Fibroblast of the conjunctiva (primary cell): ENCODE measurements around the gene RIC8B.
A peak's percentile ranks its signal among the peaks of the same experiment; 100 is the strongest.

Experiments used
- DNase-seq: peaks from one replicate; pipeline ENCODE4 v3.0.0-alpha.2; 2010; ENCODE audit warnings: low read depth

The RIC8B gene

DNA sequence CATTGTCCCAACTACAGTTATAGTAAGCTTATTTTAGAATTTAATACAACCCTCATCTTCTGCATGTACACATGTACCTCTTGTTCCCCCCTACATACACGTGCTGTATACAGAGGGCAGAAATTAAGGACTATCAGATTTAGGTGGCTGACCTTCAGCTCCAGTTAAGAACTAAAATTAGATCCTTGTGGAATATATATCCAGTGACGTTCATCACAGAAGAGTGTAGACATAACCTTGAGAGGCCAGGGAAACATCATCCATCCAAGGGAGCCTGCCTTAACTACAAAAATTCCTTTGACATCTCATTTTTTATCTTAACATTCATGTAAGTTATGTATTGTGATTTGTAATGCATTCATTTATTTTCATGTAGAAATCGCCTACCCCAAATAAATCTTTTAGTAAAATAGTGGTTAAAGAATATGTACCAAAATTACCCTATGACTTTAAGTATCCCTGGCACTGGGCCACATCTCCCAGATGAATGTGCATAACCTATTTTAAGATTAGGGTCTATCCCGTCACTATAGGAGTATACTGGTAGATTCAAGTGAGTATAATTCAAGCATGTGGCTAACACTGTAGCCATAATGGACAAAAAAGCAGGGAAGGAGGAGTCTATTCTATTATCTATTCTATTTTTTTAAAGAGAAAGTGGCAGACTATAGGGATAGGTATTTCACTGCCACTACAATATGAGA, 27.5 kb downstream of the RIC8B start:
- DNase-seq, result no peak

DNA sequence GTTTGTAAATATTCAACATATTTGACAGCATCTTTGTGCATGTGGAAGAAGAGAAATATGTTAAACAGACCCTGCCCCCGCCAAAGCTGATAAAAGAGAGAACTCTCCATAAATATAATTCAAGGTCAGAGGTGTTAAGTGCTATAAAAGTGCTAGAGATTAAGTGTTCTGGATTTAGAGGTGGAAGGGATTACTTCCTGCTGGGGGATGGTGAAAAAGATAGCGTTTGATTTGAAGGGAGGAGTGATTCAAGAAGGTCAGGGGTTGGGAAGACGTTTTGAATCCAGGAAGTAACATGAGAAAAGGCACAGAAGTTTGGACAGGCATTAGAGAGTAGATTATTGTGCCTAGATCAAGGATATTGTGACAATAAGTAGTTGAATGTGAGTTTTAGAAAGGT, 30.2 kb downstream of the RIC8B start:
- DNase-seq, result no peak

GRCh38 chr12:106814714-106815113, 40.2 kb downstream of the RIC8B start:
- no peak for DNase-seq

GRCh38 chr12:106815741-106816140, 41.3 kb downstream of the RIC8B start:
- DNase-seq, result no peak

DNA sequence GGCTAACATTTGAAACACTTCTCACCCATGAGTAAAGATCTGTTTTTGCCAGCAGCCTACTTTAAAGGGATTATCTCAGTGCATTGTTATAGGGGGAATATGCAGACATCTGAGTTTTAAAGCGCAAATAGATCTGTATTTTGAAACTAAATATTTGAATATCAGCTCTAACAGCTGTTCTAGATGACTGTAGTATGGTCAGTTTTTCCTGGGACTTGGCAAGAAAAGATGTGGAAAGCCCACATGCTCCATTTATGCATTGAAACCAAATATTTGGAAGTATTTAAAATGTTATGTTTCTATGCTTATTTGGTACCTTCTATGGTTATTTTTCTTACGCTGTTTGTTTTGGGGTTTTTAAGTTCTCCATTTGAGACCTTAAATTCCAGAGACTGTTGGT, 41.7 kb downstream of the RIC8B start:
- DNase-seq, result no peak

DNA sequence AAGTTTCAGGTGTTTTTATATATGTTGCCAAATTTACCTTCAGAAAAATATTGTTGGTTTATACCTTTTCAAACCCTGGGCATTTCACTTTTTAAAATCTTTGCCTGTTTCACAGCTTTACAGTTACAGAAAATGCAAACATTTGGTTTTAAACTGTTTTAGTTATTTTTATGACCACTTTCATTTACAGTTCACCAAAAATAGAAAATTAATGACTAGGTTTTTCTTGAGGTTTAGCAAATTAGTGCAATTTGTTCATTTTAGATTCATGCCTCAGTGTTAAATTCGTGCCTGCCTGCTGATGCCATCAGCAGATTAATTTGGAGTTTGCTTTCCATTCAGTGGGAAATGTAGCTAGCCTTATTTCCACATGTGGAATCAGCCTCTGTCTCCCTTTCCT, 45.5 kb downstream of the RIC8B start:
- no peak for DNase-seq

DNA sequence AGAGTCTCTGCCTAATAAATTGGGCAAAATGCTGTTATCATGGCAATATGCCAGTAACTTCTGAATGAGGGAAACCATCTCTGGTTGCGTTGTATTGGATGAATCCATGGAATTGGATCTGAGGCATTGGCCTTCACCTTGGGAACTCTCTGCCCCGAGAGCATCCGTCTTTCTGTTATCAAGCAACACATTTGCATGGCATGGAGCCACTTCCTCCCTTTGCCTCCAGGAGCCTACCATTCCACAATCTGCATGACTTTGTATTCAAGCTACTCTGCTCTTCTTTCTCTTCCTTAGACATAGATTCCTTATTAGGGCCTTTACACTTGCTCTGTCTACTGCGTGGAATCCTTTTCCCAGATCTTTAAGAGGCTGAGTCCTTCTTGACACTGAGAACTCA, 57.2 kb downstream of the RIC8B start:
- no peak for DNase-seq

GRCh38 chr12:106837782-106838181, 63.3 kb downstream of the RIC8B start:
- DNase-seq, result no peak

GRCh38 chr12:106839333-106839732, 64.9 kb downstream of the RIC8B start:
- DNase-seq, result no peak

DNA sequence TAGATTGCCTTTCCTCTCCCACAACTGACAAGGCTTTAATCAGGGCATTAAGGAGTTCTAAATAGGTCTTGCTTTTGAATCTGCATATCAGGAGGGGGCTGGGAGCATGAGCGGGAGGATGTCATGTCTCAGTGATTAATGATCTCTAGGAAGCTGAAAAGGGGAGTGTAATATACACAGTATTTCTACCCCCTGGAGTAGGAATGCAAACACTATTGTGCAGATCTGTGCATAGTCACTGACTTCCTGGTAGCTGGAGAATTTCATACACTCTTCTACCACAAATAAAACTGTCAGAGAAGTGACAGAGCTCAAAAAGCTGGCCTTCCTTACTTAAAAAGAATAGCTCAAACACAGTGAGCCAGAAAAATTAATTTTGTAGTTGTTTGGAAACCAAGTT, 65.8 kb downstream of the RIC8B start:
- no peak for DNase-seq

- DNase-seq, result no peak
Measured at GRCh38 chr12:106841510-106842302, 67.2 kb downstream of the RIC8B start.

GRCh38 chr12:106845902-106846301, 71.4 kb downstream of the RIC8B start:
- no peak for DNase-seq

DNA sequence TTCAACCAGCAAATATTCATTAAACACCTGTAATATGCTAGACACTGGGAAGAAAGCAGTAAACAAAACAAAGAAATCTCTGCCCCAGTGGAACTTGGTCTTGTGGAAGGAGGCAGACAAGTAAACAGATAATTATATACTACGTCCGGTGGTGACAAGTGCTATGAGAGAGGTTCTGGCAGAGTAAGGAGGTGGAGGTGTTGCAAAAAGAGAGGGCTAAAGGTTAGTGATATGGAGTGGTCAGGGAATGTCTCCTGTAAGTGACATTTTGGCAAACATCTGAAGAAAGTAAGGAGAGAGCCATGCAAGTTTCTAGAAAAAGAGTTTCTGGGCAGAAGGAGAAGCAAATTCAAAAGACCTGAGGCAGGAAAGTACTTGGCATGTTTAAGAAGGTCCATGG, 73.4 kb downstream of the RIC8B start:
- DNase-seq, result no peak

DNA sequence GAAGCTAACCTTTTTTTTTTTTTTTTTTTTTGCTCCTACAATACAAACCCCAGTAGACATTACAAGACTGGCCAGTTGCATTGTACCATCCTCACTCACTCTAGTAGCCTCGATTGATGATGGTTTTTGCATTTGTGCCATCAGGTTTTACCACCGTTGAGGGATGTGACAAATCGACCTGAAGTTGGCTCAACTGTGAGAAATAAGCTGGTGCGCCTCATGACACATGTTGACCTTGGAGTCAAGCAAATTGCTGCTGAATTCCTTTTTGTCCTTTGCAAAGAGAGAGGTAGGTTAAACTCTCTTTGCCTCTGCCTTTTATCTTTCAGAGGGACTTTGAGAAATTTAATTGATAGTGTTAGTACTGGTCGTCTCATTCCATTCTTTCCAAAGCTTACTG, 76.8 kb downstream of the RIC8B start:
- DNase-seq, result no peak

DNA sequence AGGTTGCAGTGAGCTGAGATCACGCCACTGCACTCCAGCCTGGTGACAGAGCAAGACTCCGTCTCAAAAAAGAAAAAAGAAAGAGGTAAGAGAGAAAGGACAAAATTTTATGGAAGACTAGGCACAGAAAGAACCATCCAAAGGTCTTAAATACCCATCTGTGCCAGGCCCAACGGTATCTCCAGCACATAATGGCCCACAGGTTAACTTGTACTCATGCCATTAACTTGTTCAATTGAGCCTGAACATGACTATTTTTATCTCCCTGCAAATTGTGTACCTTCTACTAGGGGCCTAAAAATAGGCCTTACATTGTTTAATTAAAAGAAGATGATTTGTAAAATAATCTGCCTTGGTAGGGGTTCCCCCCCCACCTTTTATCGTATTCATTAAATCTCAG, 80.2 kb downstream of the RIC8B start:
- no peak for DNase-seq

DNA sequence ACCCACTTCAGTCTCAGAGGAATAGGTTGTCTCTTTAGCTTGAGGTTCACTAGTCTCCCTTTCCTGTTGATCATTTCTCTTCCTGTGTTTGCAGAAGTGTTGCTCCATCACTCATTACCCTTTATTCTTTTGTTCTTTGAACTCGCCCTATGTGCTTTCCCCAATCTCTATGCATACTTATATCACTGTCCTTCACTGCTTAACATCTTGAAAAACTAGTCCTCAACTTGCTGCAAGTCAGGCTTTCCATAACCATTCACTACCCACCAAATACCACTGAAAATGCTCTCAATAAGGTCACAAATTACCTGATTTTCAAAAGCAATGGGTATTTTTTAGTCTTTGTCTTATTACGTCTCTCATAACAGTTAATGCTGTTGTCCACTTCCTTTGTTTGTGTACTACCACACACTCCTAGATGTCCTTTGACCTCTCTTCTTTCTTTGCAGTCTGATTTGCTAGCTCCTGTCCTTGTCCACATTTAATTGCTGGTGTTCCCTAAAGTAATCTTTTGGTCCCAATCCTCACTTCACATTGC, 80.8 kb downstream of the RIC8B start:
- no peak for DNase-seq

DNA sequence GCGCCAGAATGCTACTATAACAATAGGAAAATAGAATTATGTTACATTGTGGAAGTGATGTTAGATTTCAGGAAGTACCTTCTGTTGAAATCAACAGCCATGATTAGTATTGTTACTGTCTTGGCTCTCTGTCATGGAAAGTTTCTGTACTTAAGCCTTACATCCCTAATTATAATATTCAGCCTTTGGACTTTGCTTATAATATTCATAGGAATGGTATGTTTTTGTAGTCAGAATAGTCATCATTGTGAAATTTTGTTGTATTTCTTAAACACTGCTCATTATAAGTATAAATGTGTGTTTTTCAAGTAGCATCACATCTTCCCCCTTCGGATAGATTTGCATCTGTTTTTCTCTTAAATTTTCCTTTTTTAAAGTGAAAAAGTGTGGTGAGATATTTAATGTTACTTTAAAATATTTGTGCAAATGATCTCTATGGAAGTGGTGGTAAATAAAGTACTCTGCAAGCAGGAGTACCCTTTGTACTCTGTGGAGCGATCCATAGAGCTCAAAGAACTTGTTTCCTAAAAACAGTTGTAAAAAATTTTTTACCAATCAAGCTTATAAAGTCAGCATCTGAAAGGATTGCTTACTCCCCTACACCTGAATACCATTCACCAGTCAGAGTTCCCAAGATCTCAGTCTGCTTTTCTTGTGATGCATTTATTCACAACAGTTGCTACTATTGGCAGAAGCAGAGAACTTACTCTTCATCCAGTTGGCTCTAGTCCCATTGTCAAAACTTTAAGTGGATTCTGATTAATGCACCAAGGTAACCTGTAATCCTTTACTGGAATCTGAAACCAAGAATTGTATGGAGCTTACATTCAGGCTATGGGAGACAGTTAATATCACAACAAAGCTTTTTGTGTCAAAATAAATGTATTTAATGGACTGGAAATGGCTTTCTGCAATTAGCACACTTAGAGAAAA, 87.8 kb downstream of the RIC8B start:
- DNase-seq, result peak; percentile 70

GRCh38 chr12:106863189-106863588, 88.7 kb downstream of the RIC8B start:
- no peak for DNase-seq

DNA sequence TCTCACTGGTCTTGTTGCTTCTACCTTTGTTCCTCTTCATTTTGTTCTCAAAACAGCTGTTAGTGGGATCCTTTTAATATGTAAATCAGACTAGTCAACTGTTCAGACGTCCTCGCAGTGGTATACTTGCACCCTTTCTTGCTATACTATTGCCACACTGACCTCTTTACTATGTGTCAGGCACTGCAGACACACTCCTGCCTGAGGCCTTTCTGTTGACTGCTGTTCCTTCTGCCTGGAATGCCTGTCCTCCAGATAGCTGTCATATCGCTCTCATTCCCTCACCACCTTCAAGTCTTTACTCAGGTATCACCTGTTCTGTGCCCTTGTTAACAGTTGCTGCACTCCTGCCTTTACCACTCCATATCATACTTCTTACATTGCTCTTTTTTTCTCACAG, 91.2 kb downstream of the RIC8B start:
- no peak for DNase-seq

GRCh38 chr12:106866426-106867080, 92.1 kb downstream of the RIC8B start:
- DNase-seq, result no peak

- DNase-seq, result no peak
Measured at GRCh38 chr12:106867651-106868050, 93.2 kb downstream of the RIC8B start.
